Measurements from ENCODE around the gene EVC2.

The EVC2 gene

DNA sequence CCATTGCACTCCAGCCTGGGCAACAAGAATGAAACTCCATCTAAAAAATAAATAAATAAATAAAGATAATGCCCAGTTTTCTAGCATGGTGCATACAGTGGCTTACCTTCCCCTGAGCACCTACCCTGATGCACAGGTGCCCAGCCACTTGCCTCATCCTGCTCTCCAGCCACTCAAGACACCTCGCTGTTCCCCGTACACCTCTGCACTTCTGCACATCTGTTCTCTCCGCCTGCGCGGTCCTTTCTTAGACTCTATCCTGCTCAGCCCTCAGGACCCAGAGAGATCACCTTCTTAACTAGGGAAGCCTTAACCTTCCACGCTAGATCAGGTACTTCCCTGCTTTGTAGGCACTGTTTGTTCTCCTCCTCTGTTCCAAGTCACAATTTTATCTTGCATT is 5.5 kb upstream of the EVC2 start:
- DNase-seq (ENCODE audit: low spot score), result no peak

- DNase-seq (ENCODE audit: low spot score), result no peak
Measured at GRCh38 chr4:5712931-5713330, 4.6 kb upstream of the EVC2 start.

DNA sequence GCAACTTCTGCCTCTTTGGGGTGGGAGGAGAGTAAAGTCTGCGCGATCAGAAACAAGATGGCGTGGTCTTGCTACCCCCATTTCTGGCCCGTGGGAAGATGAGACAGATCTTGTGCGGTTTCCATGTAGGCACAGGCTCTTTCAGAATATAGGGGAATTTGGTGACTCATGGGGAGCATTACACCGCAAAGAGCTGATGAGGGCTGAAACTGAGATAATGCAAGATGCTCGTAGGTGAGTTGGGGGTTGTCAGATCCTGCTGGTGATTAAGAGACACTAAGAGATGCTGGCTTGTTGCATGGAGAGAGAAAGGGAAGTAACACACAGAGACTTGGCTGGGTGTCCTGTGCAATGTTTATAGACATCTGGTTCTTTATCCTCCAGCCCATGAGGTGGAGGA is 4.2 kb upstream of the EVC2 start:
- DNase-seq (ENCODE audit: low spot score), result no peak

DNA sequence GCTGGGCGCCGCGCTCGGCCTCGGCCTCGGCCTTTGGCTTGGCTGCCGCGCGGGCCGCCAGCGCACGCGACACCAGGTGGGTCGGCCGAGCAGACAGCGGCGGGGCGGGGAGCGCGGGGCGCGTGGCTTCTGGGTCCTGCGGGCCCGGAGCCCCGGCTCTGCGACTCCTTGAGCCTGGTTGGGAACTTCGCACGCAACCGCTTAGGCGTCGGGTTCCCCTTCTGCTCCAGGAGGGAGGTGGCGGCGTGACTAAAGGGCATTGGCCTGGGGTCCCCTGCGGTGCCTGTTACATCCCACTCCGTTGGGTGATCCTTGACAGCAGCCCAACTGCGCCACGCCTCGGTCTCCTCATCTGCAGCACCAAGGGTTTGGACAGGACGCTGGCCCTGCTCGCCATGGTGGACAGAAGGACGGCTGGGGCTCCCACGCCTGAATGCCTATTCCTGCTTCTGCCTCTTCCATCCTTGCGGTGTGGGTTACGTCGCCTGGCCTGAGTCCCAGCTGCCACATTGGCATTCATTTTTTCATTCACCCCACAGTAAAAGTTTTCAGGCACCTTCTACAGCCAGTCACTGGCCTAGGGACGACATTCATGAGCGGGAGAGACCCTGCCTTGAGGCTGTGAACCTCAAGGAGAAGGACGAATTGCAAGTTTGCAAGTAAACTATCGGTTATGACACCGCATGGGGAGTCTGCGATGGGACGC is 3.3 kb upstream of the EVC2 start:
- DNase-seq (ENCODE audit: low spot score), result no peak

GRCh38 chr4:5710961-5711478 is 2.7 kb upstream of the EVC2 start, which contains the start of gene EVC:
Gene EVC (plus strand): TSS chr4:5711201. CDS start chr4:5711381, 180 bp downstream.
- peak; percentile 62 for DNase-seq (ENCODE audit: low spot score)

GRCh38 chr4:5710065-5710960 is 2.0 kb upstream of the EVC2 start:
- peak; percentile 50 for DNase-seq (ENCODE audit: low spot score)

DNA sequence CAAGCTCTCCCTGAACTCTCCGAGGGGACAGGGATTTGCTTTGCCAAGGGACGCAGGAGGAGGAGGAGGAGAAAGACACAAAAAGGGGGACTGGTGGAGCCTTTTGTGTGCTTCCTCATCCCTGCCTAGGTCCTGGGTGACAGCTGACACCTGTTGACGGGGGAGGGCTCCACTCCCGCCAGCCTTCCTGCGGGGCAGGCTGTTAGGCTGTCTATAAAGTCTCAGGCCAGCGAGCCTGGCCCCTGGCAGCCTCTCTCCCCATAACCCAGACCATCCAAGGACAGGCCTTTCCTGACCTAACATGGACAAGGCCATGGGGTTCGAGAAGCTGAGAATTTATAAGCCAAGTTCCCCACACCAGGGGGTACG is 832 bp upstream of the EVC2 start:
- peak; percentile 9 for DNase-seq (ENCODE audit: low spot score)

- DNase-seq (ENCODE audit: low spot score), result no peak
Measured at GRCh38 chr4:5707778-5708448, 446 bp downstream of the EVC2 start.

- DNase-seq (ENCODE audit: low spot score), result no peak
Measured at GRCh38 chr4:5707366-5707765, 993 bp downstream of the EVC2 start.

DNA sequence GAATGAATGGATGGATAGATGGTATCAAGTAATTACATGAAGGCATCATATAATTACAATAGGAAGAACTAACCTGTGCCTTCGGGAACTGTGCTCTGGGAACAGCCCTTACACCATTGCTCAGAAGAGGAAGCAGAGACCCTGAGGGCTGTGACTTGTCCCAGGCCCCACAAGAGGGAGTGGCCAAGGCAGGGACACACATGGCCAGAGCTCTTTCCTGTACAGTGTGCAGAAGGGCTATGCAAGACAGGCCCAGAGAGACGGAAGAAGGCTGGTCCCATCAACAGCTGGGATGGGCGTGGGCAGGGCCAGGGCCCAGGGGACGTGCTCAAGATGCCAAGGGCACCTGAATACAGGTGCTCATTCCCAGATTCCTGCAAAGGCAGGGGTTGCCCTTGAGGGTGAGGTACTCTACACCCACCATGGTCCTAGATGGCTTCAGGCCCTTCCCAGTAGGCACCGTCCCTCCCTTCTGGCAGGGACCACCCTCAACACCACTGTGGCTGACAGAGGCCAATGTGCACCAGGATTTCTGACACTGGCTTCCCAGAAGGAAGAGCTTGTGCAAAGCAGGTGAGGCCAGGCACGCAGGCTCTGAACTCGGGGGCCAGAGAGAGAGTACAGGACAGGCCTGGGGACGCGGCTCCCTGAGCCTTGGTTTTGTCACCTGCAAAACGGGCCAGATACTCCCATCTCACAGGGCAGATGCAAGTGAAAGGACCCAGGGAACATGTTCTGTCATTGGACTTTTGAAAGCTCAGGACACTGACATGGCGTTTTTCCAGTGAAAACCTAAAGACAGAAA is 1.7 kb downstream of the EVC2 start:
- no peak for DNase-seq (ENCODE audit: low spot score)

DNA sequence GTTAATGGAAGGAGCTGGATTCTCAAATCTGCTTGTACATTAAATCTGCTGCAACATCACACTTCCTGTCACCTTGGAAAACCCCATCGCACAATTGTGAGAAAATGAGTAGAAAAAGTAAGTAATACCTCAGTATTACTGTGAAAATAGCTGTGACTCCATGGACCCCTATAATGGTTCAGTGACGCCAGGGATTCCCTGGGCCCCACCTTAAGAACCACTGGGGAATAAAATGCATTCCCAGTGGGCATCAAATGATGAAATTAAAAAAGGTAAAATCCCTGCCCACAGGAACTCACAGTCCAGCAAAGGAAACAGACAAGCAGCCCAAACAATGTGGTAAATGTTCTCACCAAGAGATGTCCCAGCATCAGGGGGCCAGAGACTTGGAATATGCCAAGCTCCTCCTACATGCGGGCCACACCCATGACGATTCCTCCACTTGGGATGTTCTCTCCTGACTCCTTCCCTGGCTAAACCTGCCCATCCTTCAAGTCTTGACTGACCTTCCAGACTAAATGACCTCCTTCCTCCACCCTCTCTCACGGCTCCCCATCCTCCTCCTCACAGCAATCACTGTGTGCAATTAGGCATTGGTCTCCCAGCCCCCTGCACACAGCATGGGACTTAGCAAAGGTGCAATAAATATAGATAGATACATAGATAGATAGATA is 2.6 kb downstream of the EVC2 start:
- DNase-seq (ENCODE audit: low spot score), result no peak

DNA sequence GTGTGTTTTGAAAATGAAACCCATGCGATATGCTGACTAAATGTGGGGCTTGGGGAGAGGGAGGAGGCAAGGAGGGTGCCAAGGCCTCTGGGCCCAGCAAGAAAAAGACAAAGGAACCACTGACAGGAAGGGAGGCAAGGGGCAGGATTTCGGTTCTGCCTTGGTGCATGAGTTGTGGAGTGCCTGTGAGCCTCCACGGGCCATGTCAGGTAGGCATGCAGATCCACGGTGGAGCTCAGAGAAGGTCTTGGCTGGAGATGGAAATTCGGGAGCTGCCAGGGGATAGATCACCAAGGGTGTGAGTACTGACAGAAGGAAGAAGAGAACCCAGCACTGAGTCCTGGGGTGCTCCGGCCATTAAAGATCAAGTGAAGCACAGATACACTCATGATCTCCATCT is 4.1 kb downstream of the EVC2 start:
- no peak for DNase-seq (ENCODE audit: low spot score)

- DNase-seq (ENCODE audit: low spot score), result no peak
Measured at GRCh38 chr4:5703831-5704230, 4.5 kb downstream of the EVC2 start.

- DNase-seq (ENCODE audit: low spot score), result no peak
Measured at GRCh38 chr4:5701971-5702370, 6.4 kb downstream of the EVC2 start.

- DNase-seq (ENCODE audit: low spot score), result no peak
Measured at GRCh38 chr4:5700459-5700858, 7.9 kb downstream of the EVC2 start.

DNA sequence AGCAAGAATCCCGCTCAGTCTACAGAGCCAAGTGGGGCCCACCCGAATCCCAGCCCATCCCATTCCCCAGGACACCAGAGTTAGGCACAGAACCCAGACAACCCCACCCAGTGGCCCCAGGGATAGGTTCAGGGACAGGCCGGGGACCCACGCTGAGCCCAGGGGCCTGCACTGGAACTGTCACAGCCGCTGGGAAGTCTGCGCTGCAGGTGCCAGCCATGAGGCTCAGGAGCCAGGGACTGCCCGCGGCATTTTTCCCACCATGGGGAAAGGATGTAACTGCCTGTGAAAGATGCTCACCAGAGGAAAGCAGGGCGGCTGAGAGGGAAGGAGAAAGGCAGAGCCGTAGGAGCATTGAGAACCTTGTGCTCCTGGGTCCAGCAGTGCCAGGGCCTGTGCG is 12.0 kb downstream of the EVC2 start:
- no peak for DNase-seq (ENCODE audit: low spot score)

DNA sequence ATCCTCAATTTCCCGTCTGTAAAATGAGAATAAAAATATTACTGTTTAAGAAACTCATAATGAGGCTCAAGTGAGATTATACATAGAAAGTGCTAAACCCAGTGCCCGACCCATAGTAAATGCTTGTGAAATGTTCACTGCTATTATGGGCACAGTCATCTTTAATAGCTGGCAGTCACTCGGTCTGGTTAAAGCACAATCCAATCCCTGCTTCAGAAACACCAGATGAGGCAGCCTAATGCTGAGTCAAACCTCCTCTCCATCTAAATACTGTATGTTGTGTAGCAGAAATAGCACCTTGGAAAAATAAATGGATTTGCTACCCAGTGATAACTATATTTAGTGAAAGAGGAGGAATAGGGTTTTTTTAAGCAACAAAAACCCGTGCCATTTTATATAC is 14.5 kb downstream of the EVC2 start:
- DNase-seq (ENCODE audit: low spot score), result no peak

DNA sequence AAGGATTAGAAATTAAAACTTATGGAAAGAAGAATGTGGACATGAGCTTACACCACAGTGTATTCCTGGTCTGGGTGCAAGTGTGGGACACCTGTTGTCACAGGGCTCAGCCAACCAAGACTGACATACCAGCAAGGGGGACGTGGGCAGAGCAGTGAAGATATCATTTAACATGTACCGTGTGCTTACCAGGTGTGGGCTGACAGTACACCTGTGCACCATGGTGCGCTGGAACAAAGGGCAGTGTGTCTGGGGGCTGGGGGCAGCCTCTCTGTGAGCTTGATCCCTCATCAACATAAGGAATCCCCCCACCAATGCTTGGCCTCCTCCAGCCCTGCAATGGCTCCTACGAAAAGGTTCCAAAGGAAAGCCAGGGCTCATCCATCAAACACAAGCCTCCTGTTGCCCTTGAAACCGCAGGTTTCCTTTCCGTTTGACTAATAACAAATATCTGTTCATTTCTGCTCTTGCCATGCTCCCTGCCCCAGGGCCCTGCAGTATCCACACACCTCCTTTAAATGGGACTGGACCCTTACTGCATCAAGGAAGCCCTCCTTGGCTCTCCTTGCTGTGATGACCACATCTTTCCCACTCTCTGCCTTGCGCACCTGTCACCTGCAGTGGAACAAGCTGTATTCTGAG is 16.7 kb downstream of the EVC2 start:
- no peak for DNase-seq (ENCODE audit: low spot score)

- no peak for DNase-seq (ENCODE audit: low spot score)
Measured at GRCh38 chr4:5689065-5689464, 19.3 kb downstream of the EVC2 start.

DNA sequence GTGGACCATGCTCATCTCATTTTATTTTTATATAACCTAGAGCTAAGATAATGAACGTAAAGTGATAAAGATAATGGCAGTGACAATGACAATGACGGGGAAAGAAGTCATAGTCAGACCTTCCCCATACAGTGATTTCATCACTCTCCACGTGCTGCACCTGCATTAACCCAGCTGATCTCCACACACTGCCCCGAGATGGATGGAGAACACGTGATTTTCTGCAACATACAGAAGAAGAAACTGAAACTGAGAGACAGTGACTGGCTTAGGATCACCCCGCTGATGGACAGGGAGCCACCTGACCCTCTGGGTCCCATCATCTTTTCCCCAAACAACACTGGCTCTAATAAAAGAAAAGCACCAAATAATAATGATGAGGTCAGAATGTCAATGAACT is 22.0 kb downstream of the EVC2 start:
- no peak for DNase-seq (ENCODE audit: low spot score)

GRCh38 chr4:5685296-5685695 is 23.1 kb downstream of the EVC2 start:
- DNase-seq (ENCODE audit: low spot score), result no peak
